ENCODE measurements around the gene UNK.
"Not testable (repeated sequence)": the region's sequence is repeated elsewhere in the genome, so short reads cannot be mapped to it uniquely, and the experiment has no call there.

The UNK gene

GRCh38 chr17:75836605-75837004, 52.0 kb downstream of the UNK start:
- no peak for DNase-seq

GRCh38 chr17:75837899-75838298, 53.3 kb downstream of the UNK start:
- no peak for DNase-seq

- DNase-seq = no peak
Observed at GRCh38 chr17:75838410-75838809, 53.8 kb downstream of the UNK start.

GRCh38 chr17:75839942-75840798, 55.6 kb downstream of the UNK start:
- DNase-seq = no peak

- no peak for DNase-seq
Observed at GRCh38 chr17:75840799-75841164, 56.2 kb downstream of the UNK start.

GRCh38 chr17:75842411-75842810, 57.8 kb downstream of the UNK start:
- DNase-seq = no peak

- no peak for DNase-seq
Observed at GRCh38 chr17:75842963-75843576, 58.5 kb downstream of the UNK start.

GRCh38 chr17:75843577-75844529, 59.2 kb downstream of the UNK start, which contains the start of gene UNC13D:
Gene UNC13D, minus strand, starts transcription at chr17:75844404. Its CDS starts 67 bp downstream, at chr17:75844337.
- no peak for DNase-seq

- no peak for DNase-seq
Observed at GRCh38 chr17:75844530-75845057, 60.0 kb downstream of the UNK start.

- DNase-seq = peak; percentile 11
Observed at GRCh38 chr17:75845058-75845711, 60.6 kb downstream of the UNK start.

GRCh38 chr17:75845933-75846691, 61.5 kb downstream of the UNK start:
- DNase-seq = no peak

GRCh38 chr17:75846692-75847613, 62.3 kb downstream of the UNK start:
- DNase-seq = no peak

- no peak for DNase-seq
Observed at GRCh38 chr17:75847614-75848522, 63.3 kb downstream of the UNK start.

GRCh38 chr17:75848523-75849278, 64.1 kb downstream of the UNK start:
- peak; percentile 27 for DNase-seq

- no peak for DNase-seq
Observed at GRCh38 chr17:75849279-75849646, 64.7 kb downstream of the UNK start.

GRCh38 chr17:75849724-75850123, 65.1 kb downstream of the UNK start:
- no peak for DNase-seq

- no peak for DNase-seq
Observed at GRCh38 chr17:75850928-75851692, 66.5 kb downstream of the UNK start.

GRCh38 chr17:75851693-75851991, 67.0 kb downstream of the UNK start:
- not testable (repeated sequence) for DNase-seq

All from NCI-H526 treated with DMSO at 0.1 percent for 48 hours (cell line).